ENCODE measurements around the gene LRRC7.
"Not testable (repeated sequence)": the region's sequence is repeated elsewhere in the genome, so short reads cannot be mapped to it uniquely, and the experiment has no call there.

Gene LRRC7

GRCh38 chr1:69987881-69988280 is 420.2 kb downstream of the LRRC7 start:
- no peak for DNase-seq

GRCh38 chr1:69991644-69992043 is 423.9 kb downstream of the LRRC7 start:
- no peak for DNase-seq

- DNase-seq: no peak
These were observed 424.9 kb downstream of the LRRC7 start for GRCh38 chr1:69992594-69992993.

- no peak for DNase-seq
These were observed 426.1 kb downstream of the LRRC7 start for GRCh38 chr1:69993810-69994209.

- DNase-seq: no peak
These were observed 426.5 kb downstream of the LRRC7 start for GRCh38 chr1:69994241-69994640.

GRCh38 chr1:69998847-69999246 is 431.1 kb downstream of the LRRC7 start:
- DNase-seq: no peak

- DNase-seq: no peak
These were observed 435.6 kb downstream of the LRRC7 start for GRCh38 chr1:70003211-70003908.

- no peak for DNase-seq
These were observed 437.8 kb downstream of the LRRC7 start for GRCh38 chr1:70005386-70006034.

- no peak for DNase-seq
These were observed 440.9 kb downstream of the LRRC7 start for GRCh38 chr1:70008660-70009059.

GRCh38 chr1:70017770-70018169 is 450.0 kb downstream of the LRRC7 start:
- no peak for DNase-seq

- no peak for DNase-seq
These were observed 456.6 kb downstream of the LRRC7 start for GRCh38 chr1:70024272-70024671.

- DNase-seq: no peak
These were observed 457.3 kb downstream of the LRRC7 start for GRCh38 chr1:70025052-70025451.

- DNase-seq: no peak
These were observed 458.1 kb downstream of the LRRC7 start for GRCh38 chr1:70025846-70026245.

GRCh38 chr1:70033266-70033873 is 465.6 kb downstream of the LRRC7 start:
- DNase-seq: no peak

- DNase-seq: no peak
These were observed 466.2 kb downstream of the LRRC7 start for GRCh38 chr1:70033936-70034335.

GRCh38 chr1:70034403-70034802 is 466.7 kb downstream of the LRRC7 start:
- no peak for DNase-seq

GRCh38 chr1:70038025-70038424 is 470.3 kb downstream of the LRRC7 start:
- DNase-seq: no peak

GRCh38 chr1:70039485-70039884 is 471.8 kb downstream of the LRRC7 start:
- DNase-seq: no peak

GRCh38 chr1:70041317-70042045 is 473.8 kb downstream of the LRRC7 start:
- DNase-seq: no peak

GRCh38 chr1:70042090-70042731 is 474.5 kb downstream of the LRRC7 start:
- no peak for DNase-seq

GRCh38 chr1:70043804-70044203 is 476.1 kb downstream of the LRRC7 start:
- DNase-seq: no peak

GRCh38 chr1:70044832-70045231 is 477.1 kb downstream of the LRRC7 start:
- DNase-seq: no peak

GRCh38 chr1:70045581-70045980 is 477.9 kb downstream of the LRRC7 start:
- not testable (repeated sequence) for DNase-seq

Measured in stimulated activated CD4-positive, alpha-beta T cell treated with anti-CD3 and anti-CD28 coated beads, Interleukin-12 subunit alpha, Interleukin-12 subunit beta, amount 100 ng/mL, for 4 hours (primary cell).